Uterus (tissue), 4 donors: ENCODE results near the gene MT1M. TPM values are rescaled to one million over a fixed set of nuclear protein-coding genes. Genes with fewer than 3 reads are reported as not detected.
"Not testable (repeated sequence)": the region's sequence is repeated elsewhere in the genome, so short reads cannot be mapped to it uniquely, and the experiment has no call there.

ENCODE experiments used
- DNase-seq, 2 donors: peaks; one replicate each; pipeline ENCODE4 v3.0.0-alpha.2; 2019 to 2020
- H3K27ac ChIP-seq, 2 donors: fragments of 200-600 bp; sonication (generic); 1 replicate in 1 of 2; 2 replicates in 1 of 2; pipeline ENCODE4 v1.5.1; 2016 to 2018
- H3K27me3 ChIP-seq, 2 donors: fragments of 200-600 bp; sonication (generic); one replicate each; pipeline ENCODE4 v1.5.1; 2018 to 2019; ENCODE audit warnings: control low read depth in 1 of 2
- H3K36me3 ChIP-seq, 2 donors: fragments of 200-600 bp; sonication (generic); one replicate each; pipeline ENCODE4 v1.5.1; 2019; ENCODE audit warnings: control low read depth in 1 of 2
- H3K4me1 ChIP-seq, 2 donors: fragments of 200-600 bp; sonication (generic); one replicate each; pipeline ENCODE4 v1.5.1; 2018 to 2019; ENCODE audit warnings: control low read depth in 1 of 2
- H3K4me3 ChIP-seq, 2 donors: fragments of 200-600 bp; sonication (generic); 1 replicate in 1 of 2; 2 replicates in 1 of 2; pipeline ENCODE4 v1.5.1; 2018 to 2019; ENCODE audit warnings: mild to moderate bottlenecking in 1 of 2
- H3K9me3 ChIP-seq, 2 donors: fragments of 200-600 bp; sonication (generic); one replicate each; pipeline ENCODE4 v1.5.1; 2019; ENCODE audit warnings: control low read depth in 1 of 2
- CTCF ChIP-seq, 4 experiments: fragments of 200-600 bp in 2 of 4; fragments of 450-650 bp in 2 of 4; sonication (generic) in 2 of 4; IDR thresholded peaks; one replicate each; pipeline ENCODE4 v1.5.1; 2016 to 2019; ENCODE audit warnings: antibody characterized with exemption in 4 of 4, mild to moderate bottlenecking in 2 of 4, moderate library complexity in 1 of 4
- POLR2A ChIP-seq, 2 donors: fragments of 450-650 bp; IDR thresholded peaks; one replicate each; pipeline ENCODE4 v1.6.1; 2016; ENCODE audit warnings: antibody characterized with exemption in 2 of 2, mild to moderate bottlenecking in 1 of 2, moderate library complexity in 1 of 2
- intact Hi-C: fragments of 100-400 bp; cut with DNase I; formaldehyde crosslinking; loops from one replicate; pipeline ENCODE4 v1.15.1; 2023; ENCODE audit warnings: low total_unique reads
- total RNA-seq, 4 donors: library from RNA; depleted of rRNA in 3 of 4; stranded (reverse); fragments of >200 nt in 3 of 4; gene quantifications; one replicate each; pipeline versions ENCODE4 v1.1.0 to v1.2.4, GENCODE V29; 2014 to 2023
- donor health status: DM: yes; HTN: yes; CAD: no.

MT1M gene
- total RNA-seq, 4 donors from 2014 or later, result 6.2 to 16.6 TPM; not detected in 2

- intact Hi-C loops, result no loop called here
Measured at GRCh38 chr16:56669005-56669839, 36.8 kb downstream of the MT1M start, which contains the start of gene MT1H. TSS of gene MT1H (plus strand) at chr16:56669814. CDS start at chr16:56669885, 71 bp downstream.

GRCh38 chr16:56669840-56670619, 37.6 kb downstream of the MT1M start:
- Histone ChIP-seq H3K9me3 (no peaks in the 10 kb centered on the region), H3K27ac (no peak overlapping the region), H3K4me3 (no peak overlapping the region), H3K27me3 (peaks cover 0 to 11% of the 10 kb centered on the region in 2 donors), H3K4me1 (no peaks in the 10 kb centered on the region), H3K36me3 (no peaks in the 10 kb centered on the region)
- no peak for DNase-seq
- TF ChIP-seq CTCF (IDR thresholded peaks at IDR 0.05) (no peak), POLR2A (IDR thresholded peaks at IDR 0.05) (no peak)
- intact Hi-C loops, result no loop called here

More at GRCh38 chr16:56669005-56669839, 36.8 kb downstream of the MT1M start, which contains the start of gene MT1H:
- TF ChIP-seq POLR2A (IDR thresholded peaks at IDR 0.05) (no peak), CTCF (IDR thresholded peaks at IDR 0.05) (no peak)
- Histone ChIP-seq H3K4me1 (no peaks in the 10 kb centered on the region), H3K27me3 (peaks cover 0 to 11% of the 10 kb centered on the region in 2 donors), H3K27ac (no peak within 1 kb of the TSS), H3K36me3 (no peaks in the 10 kb centered on the region), H3K9me3 (no peaks in the 10 kb centered on the region), H3K4me3 (no peak within 1 kb of the TSS)
- no peak for DNase-seq

DNA sequence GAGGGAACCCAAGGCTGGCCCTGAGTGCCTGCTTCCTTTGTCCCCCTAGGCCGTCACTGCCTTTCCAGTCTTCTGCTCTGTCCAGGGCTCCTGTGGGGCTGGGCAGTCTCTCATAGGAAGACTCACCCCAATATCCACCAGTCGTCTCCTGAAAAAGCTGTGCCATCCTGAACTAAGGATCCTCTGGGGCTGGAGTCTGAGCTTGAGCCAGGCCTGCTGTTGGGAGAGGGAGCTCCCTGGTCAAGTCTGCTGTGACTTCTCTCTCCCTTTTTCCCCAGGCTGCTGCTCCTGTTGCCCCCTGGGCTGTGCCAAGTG, 38.1 kb downstream of the MT1M start:
- Histone ChIP-seq H3K4me3 (no peak overlapping the region), H3K27ac (no peak overlapping the region), H3K36me3 (no peaks in the 10 kb centered on the region), H3K9me3 (no peaks in the 10 kb centered on the region), H3K4me1 (no peaks in the 10 kb centered on the region), H3K27me3 (peaks cover 0 to 11% of the 10 kb centered on the region in 2 donors)
- TF ChIP-seq CTCF (IDR thresholded peaks at IDR 0.05) (no peak), POLR2A (IDR thresholded peaks at IDR 0.05) (no peak)
- intact Hi-C loops, result no loop called here
- no peak for DNase-seq

DNA sequence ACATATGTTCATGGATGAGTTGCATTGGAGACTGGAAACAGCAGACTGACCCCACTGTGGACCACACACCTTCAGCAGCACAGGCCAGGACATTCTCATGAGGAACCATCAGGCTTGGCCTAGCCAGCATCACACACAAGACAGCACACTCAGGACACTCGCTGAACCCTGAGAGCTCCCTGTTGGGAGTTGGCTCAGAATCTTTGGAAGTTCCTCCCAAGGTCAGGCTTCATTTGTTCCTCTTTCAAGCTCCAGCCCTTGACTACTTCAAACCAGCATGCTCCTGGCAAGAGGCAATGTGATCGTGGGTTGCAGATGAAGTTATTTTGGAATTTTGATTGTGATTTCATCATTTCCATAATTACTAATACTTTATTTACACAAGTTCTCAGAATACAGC, 39.2 kb downstream of the MT1M start:
- H3K4me3 ChIP-seq, DNase-seq, H3K4me1 ChIP-seq, H3K36me3 ChIP-seq, H3K27ac ChIP-seq, H3K9me3 ChIP-seq, intact Hi-C loops: not testable (repeated sequence)
- peaks cover 3 to 11% of the 10 kb centered on the region in 2 donors for H3K27me3 ChIP-seq

GRCh38 chr16:56672171-56672570, 39.7 kb downstream of the MT1M start:
- DNase-seq, intact Hi-C loops, H3K9me3 ChIP-seq, H3K27ac ChIP-seq, H3K36me3 ChIP-seq, H3K4me1 ChIP-seq, H3K4me3 ChIP-seq: not testable (repeated sequence)
- peaks cover 3 to 11% of the 10 kb centered on the region in 2 donors for H3K27me3 ChIP-seq
